D721Med (cell line): Measurements from ENCODE around the gene OTOP1.
A peak's percentile ranks its signal among the peaks of the same experiment; 100 is the strongest.
"Not testable (repeated sequence)": the region's sequence is repeated elsewhere in the genome, so short reads cannot be mapped to it uniquely, and the experiment has no call there.

Source experiments
- DNase-seq: peaks from one replicate; pipeline ENCODE4 v3.0.0; 2011; ENCODE audit warnings: low spot score; ENCODE audit not compliant: insufficient read length
- FAIRE-seq: peaks from 2 replicates; lab custom pipeline; 2011; peaks lifted over from hg19 to GRCh38; lab: Jason Lieb, UNC
- TF ChIP-seq, protein P1 (sequence below): IDR thresholded peaks from 2 replicates; pipeline ENCODE4 v1.5.1; 2012; ENCODE audit warnings: mild to moderate bottlenecking, control low read depth; ENCODE audit not compliant: insufficient read depth; ENCODE audit errors: missing control alignments

Gene OTOP1

DNA sequence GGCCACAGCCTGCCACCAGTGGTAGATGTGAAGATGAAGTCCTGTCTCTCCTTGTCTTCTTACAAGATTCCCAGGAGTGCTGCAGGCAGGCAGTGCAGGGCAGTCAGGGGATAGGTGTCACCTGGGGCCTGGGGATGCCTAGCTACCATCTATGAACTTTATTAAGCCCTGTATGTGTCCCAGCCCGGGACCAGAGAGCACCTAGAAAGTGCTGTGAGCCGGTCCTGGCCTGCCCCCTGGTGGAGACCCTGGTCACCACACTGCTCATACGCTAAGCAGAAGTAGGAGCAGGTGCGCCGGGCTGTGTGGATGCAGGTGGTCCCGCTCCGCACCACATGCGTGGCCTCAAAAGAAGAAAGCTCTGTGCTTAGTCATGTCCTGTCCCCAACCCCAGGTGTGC is 81.1 kb downstream of the OTOP1 start:
- FAIRE-seq, DNase-seq: not testable (repeated sequence)
- TF ChIP-seq, protein P1, sequence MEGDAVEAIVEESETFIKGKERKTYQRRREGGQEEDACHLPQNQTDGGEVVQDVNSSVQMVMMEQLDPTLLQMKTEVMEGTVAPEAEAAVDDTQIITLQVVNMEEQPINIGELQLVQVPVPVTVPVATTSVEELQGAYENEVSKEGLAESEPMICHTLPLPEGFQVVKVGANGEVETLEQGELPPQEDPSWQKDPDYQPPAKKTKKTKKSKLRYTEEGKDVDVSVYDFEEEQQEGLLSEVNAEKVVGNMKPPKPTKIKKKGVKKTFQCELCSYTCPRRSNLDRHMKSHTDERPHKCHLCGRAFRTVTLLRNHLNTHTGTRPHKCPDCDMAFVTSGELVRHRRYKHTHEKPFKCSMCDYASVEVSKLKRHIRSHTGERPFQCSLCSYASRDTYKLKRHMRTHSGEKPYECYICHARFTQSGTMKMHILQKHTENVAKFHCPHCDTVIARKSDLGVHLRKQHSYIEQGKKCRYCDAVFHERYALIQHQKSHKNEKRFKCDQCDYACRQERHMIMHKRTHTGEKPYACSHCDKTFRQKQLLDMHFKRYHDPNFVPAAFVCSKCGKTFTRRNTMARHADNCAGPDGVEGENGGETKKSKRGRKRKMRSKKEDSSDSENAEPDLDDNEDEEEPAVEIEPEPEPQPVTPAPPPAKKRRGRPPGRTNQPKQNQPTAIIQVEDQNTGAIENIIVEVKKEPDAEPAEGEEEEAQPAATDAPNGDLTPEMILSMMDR, result peak; percentile 29

DNA sequence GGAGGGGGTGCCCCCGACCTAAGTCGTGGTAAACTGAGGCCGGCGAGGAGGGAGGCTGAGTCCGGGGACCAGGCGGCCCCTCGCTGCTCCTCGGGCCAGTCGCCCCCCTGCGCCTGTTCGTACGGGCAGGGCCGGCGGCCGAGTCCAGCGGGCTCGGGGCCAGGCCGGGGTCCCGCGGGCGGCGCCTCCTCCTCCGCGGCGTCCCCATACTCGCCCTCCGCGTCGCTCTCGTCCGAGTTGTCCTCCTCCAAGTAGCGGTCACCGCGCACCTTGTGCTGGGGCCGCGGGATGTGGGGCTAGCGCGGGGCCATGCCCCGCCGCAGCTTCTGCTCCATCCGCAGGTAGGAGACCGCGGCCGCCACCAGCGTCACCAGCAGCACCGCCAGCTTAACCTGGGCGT is 83.4 kb downstream of the OTOP1 start:
- not testable (repeated sequence) for DNase-seq, FAIRE-seq

DNA sequence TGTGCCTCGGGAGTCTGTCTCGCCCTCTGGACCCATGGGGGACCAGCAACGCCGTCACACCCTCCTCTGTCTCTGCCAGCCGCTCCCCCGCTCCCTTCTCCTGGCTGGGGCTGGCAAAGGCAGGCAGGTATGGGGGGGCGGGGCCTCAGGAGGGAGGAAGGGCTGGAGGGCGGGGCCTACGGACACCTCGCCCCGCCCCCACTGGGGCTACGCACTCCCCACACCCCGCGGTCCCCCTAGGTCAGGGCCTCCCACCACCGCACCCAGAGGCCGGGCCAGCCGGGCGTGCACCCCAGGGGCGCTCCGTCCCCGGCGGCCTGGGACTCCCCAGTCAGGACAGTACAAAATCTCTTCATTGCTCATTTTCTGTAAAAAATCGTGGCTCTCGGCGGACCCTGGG is 84.0 kb downstream of the OTOP1 start:
- FAIRE-seq, result not testable (repeated sequence)

DNA sequence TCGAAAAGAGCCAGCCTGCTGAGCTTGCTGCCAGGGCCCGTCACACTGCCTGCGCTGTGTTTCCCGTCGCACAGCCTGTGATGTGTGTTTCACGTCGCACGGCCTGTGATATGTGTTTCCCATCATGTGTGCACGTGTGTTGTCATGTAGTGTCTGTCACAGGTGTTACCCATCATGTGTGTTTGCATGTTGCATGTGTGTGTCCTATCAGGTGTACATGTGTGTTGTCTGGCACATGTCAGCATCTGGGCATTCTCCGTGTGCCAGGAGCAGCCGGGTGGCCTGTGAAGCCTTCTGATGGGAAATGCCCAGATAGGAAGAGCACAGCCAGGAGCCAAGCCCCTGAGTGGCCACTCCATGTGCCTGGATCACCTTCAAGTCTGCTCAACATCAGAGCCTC is 85.5 kb downstream of the OTOP1 start:
- not testable (repeated sequence) for DNase-seq, FAIRE-seq

More for the DNA sequence above, 84.0 kb downstream of the OTOP1 start:
- DNase-seq, result not testable (repeated sequence)
